DND-41 (cell line): ENCODE results near the gene SLC30A2.

Experiments used
- ATAC-seq: fragments of 200-7000 bp; cut with Tn5 transposase; 3 replicates; pipeline ENCODE4 v1.9.1; 2021; ENCODE audit warnings: low read depth; ENCODE audit not compliant: insufficient read depth
- DNase-seq: peaks from one replicate; pipeline ENCODE4 v3.0.0-alpha.2; 2020
- H2AFZ ChIP-seq: 2 replicates; pipeline ENCODE4 v1.6.0; 2012; ENCODE audit warnings: low read depth, low read length
- H3K27ac ChIP-seq: 2 replicates; pipeline ENCODE4 v1.5.1; 2012; ENCODE audit warnings: low read length, inconsistent platforms
- H3K27me3 ChIP-seq: fragments of 200-600 bp; sonication (generic); 2 replicates; pipeline ENCODE4 v1.6.0; 2012; ENCODE audit warnings: low read length, mild to moderate bottlenecking, inconsistent platforms; ENCODE audit not compliant: insufficient read depth, poor library complexity
- H3K36me3 ChIP-seq: 2 replicates; pipeline ENCODE4 v1.5.1; 2012; ENCODE audit warnings: low read length, inconsistent platforms; ENCODE audit not compliant: insufficient read depth
- H3K4me1 ChIP-seq: 2 replicates; pipeline ENCODE4 v1.5.1; 2012; ENCODE audit warnings: mild to moderate bottlenecking, low read length; ENCODE audit not compliant: insufficient read depth
- H3K4me2 ChIP-seq: 2 replicates; pipeline ENCODE4 v1.6.0; 2012; ENCODE audit warnings: mild to moderate bottlenecking, moderate library complexity, low read length, inconsistent platforms; ENCODE audit not compliant: insufficient read depth
- H3K4me3 ChIP-seq, 2 experiments: fragments of 200-600 bp in 1 of 2; shearing (Covaris generic) in 1 of 2; 2 replicates each; pipeline ENCODE4 v1.5.1; 2012 to 2016; ENCODE audit warnings: inconsistent platforms in 2 of 2, low read length in 2 of 2, mild to moderate bottlenecking in 2 of 2, low read depth in 1 of 2, moderate library complexity in 1 of 2
- H3K79me2 ChIP-seq: 2 replicates; pipeline ENCODE4 v1.6.0; 2012; ENCODE audit warnings: low read length, inconsistent platforms; ENCODE audit not compliant: insufficient read depth
- H3K9ac ChIP-seq: 2 replicates; pipeline ENCODE4 v1.6.0; 2012; ENCODE audit warnings: low read depth, mild to moderate bottlenecking, inconsistent platforms, low read length, moderate library complexity
- H3K9me3 ChIP-seq: 2 replicates; pipeline ENCODE4 v1.5.1; 2012; ENCODE audit warnings: low read length, moderate library complexity, mild to moderate bottlenecking, inconsistent platforms; ENCODE audit not compliant: insufficient read depth, severe bottlenecking
- H4K20me1 ChIP-seq: 2 replicates; pipeline ENCODE4 v1.6.0; 2012; ENCODE audit warnings: low read length; ENCODE audit not compliant: insufficient read depth
- EZH2 ChIP-seq: IDR thresholded peaks from 3 replicates; pipeline ENCODE4 v1.6.1; 2012; ENCODE audit warnings: borderline replicate concordance, low read depth, mild to moderate bottlenecking, moderate library complexity, low read length, inconsistent platforms; ENCODE audit not compliant: severe bottlenecking
- TF ChIP-seq, protein P1 (sequence below): IDR thresholded peaks from 2 replicates; pipeline ENCODE4 v1.5.1; 2012; ENCODE audit warnings: borderline replicate concordance, low read length, moderate library complexity, mild to moderate bottlenecking; ENCODE audit not compliant: poor library complexity, severe bottlenecking; ENCODE audit errors: extremely low read depth

Gene SLC30A2

DNA sequence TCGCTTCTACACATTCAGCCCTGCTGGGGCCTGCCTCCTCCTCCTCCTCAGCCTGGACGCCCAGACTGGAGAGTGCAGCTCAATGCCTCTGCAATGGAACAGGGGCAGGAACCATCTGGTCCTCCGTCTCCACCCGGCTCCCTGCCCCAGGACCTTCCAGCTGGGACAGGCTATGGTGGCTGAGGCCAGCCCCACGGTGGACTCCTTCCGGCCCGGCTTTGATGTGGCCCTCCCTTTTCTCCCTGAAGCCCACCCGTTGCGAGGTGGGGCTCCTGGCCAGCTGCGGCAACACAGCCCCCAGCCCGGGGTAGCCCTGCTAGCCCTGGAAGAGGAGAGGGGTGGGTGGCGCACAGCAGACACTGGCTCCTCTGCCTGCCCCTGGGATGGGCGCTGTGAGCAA lies 22.9 kb downstream of the SLC30A2 start:
- Histone ChIP-seq H3K79me2 (no peaks in the 10 kb centered on the region), H3K9ac (no peak overlapping the region), H3K4me2 (no peak overlapping the region), H3K9me3 (no peaks in the 10 kb centered on the region), H2AFZ (no peak overlapping the region), H4K20me1 (no peaks in the 10 kb centered on the region), H3K4me3 (no peak overlapping the region), H3K36me3 (no peaks in the 10 kb centered on the region), H3K4me1 (no peaks in the 10 kb centered on the region), H3K27ac (no peak overlapping the region), H3K27me3 (peaks cover 7% of the 10 kb centered on the region)
- TF ChIP-seq EZH2 = no peak
- TF ChIP-seq, protein P1, sequence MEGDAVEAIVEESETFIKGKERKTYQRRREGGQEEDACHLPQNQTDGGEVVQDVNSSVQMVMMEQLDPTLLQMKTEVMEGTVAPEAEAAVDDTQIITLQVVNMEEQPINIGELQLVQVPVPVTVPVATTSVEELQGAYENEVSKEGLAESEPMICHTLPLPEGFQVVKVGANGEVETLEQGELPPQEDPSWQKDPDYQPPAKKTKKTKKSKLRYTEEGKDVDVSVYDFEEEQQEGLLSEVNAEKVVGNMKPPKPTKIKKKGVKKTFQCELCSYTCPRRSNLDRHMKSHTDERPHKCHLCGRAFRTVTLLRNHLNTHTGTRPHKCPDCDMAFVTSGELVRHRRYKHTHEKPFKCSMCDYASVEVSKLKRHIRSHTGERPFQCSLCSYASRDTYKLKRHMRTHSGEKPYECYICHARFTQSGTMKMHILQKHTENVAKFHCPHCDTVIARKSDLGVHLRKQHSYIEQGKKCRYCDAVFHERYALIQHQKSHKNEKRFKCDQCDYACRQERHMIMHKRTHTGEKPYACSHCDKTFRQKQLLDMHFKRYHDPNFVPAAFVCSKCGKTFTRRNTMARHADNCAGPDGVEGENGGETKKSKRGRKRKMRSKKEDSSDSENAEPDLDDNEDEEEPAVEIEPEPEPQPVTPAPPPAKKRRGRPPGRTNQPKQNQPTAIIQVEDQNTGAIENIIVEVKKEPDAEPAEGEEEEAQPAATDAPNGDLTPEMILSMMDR = no peak
- DNase-seq (no peak), ATAC-seq (no peak)

DNA sequence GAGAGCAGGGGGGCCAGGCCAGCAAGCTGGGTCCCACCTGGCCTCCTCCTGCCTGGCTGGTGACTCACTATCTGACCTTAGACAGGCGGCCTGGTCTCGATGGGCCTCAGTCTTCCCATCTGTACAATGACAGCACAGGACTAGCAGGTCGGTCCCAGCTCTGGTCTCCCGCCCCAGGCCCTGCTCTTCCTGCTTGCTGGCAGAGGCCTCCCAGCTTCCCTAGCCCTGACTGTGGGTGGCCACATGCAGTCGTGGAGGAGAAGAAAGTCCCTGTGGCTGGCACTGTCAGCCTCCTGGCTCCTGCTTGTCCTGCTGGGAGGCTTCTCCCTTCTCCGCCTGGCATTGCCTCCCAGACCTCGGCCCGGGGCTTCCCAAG lies 23.5 kb downstream of the SLC30A2 start:
- no peak overlapping the region for H3K9ac ChIP-seq
- H2AFZ ChIP-seq = no peak overlapping the region
- no peaks in the 10 kb centered on the region for H3K9me3 ChIP-seq
- no peaks in the 10 kb centered on the region for H3K79me2 ChIP-seq
- no peaks in the 10 kb centered on the region for H4K20me1 ChIP-seq
- DNase-seq (no peak), ATAC-seq (no peak)
- TF ChIP-seq EZH2 = no peak
- TF ChIP-seq, protein P1 = no peak
- H3K27ac ChIP-seq = no peak overlapping the region
- peaks cover 7% of the 10 kb centered on the region for H3K27me3 ChIP-seq
- no peak overlapping the region for H3K4me2 ChIP-seq
- no peaks in the 10 kb centered on the region for H3K4me1 ChIP-seq
- no peak overlapping the region for H3K4me3 ChIP-seq
- H3K36me3 ChIP-seq = no peaks in the 10 kb centered on the region

DNA sequence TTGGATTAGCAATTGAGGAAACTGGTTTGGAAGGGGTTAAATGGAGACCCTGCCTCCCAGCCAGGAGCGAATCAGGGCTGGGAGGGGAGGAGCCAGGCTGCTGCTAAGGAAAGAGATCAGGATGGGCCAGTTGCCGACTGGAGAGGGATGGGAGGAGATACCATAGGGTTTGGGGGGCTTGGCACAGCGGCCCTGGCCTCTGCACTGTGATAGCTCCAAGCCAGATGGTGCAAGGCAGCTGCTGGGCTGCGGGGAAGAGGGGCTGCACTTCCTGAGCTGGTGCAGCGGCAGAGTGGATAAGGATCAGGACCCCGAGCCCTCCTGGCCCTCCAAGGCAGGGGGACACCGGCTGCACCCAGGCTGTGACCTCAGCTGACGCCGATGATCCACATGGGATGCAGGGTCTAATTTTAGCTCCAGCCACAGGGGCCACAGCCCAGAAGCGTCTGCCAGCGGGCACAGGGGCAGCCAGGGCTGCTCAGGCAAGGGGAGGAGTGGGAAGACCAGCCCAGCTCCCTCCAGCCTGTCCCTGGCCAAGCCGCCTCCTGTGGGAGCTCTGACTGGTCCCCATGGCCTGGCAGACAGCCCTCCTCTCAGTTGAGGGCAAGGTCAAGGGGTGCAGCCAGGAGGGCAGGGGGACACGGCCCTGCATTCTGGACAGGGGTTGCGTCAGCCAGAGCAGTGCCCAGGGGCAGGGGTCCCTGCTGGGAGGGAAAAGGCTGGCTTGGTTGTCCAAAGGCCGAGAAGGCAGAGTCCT lies 24.1 kb downstream of the SLC30A2 start, which contains the start of gene EXTL1:
Gene EXTL1, plus strand, starts transcription at position 129 of the 757 bp plus-strand sequence. CDS start 872 bp downstream, outside the sequence.
- no peak for TF ChIP-seq EZH2
- TF ChIP-seq, protein P1 = no peak
- H3K9me3 ChIP-seq = no peaks in the 10 kb centered on the region
- DNase-seq (no peak), ATAC-seq (no peak)
- H3K4me2 ChIP-seq = no peak within 1 kb of the TSS
- H3K4me1 ChIP-seq = no peaks in the 10 kb centered on the region
- peaks cover 7% of the 10 kb centered on the region for H3K27me3 ChIP-seq
- no peak within 1 kb of the TSS for H2AFZ ChIP-seq
- no peak within 1 kb of the TSS for H3K4me3 ChIP-seq
- H3K27ac ChIP-seq = no peak within 1 kb of the TSS
- H3K9ac ChIP-seq = no peak within 1 kb of the TSS
- no peaks in the 10 kb centered on the region for H3K36me3 ChIP-seq
- H4K20me1 ChIP-seq = no peaks in the 10 kb centered on the region
- H3K79me2 ChIP-seq = no peaks in the 10 kb centered on the region
